ENCODE measurements around the gene HIRIP3. TPM values are rescaled to one million over a fixed set of nuclear protein-coding genes. Genes with fewer than 3 reads are reported as not detected.

Gene HIRIP3
- total and polyA plus RNA-seq, 2 of the 4 experiments (the other 2 are of a cell fraction), result 5.0 to 10.5 TPM

DNA sequence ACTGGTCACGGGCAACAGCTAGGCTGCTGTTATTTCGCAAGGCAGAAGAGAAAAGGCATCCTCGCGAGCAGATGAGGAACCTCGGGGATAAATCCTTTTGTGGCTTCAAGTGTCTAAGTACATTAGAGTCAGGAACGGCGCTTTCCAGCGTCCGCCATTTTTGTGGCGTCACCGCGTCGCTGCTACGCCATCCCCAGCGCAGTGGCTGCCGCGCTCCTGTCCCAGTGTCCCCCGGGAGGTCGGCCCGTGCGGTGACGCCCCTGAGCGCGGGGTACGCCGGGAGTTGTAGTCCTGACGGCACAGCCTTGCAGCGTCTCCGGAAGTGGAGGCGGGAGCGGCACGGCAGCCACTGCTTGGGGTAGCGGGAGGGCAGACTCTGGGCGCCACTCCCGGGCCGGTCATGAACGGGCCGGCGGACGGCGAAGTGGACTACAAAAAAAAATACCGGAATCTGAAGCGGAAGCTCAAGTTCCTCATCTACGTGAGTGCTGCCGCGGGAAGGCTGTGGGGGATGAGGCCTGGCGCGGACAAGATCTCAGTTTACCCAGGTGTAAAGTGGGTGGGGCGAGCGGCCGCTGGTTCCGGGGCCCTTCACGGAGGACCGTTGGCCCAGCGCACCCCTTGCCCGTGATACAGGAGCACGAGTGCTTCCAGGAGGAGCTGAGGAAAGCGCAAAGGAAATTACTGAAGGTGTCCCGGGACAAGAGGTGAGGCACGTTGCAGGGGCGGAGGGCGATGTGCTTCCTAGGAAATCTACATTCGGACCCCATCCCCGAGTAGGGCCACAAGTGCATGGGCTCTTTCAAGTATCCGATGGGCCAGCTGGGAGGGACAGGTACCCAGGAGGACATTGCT is 721 bp upstream of the HIRIP3 start, which contains the start of gene INO80E:
INO80E (plus strand) TSS at position 331 of the 855 bp plus-strand sequence; CDS start at position 401, 70 bp downstream.
- Histone ChIP-seq H2BK5ac (ENCODE audit: low read depth, low read length, poor library complexity, severe bottlenecking) (peak within 1 kb of the TSS; percentile 82), H3K14ac (replicated peaks; ENCODE audit: low read depth, low read length) (peak within 1 kb of the TSS; percentile 99), H4K91ac (ENCODE audit: insufficient read depth, low read depth, low read length) (peak within 1 kb of the TSS; percentile 99), H3K27ac (ENCODE audit: insufficient read depth, low read length) (peak within 1 kb of the TSS; percentile 79), H3K18ac (ENCODE audit: low read depth, low read length) (peak within 1 kb of the TSS; percentile 32), H4K5ac (ENCODE audit: low read depth, low read length) (peak within 1 kb of the TSS; percentile 69), H3K9ac (ENCODE audit: low read depth, low read length) (peak within 1 kb of the TSS; percentile 85), H4K20me1 (ENCODE audit: insufficient read depth, low read length) (no peaks in the 10 kb centered on the region), H3K4me1 (ENCODE audit: control insufficient read depth, insufficient read depth, low read length) (peaks cover 8% of the 10 kb centered on the region), H2BK15ac (ENCODE audit: low read depth, low read length) (peak within 1 kb of the TSS; percentile 90; the same call in 1 of the 3 replicates), H3K9me3 (ENCODE audit: control insufficient read depth, insufficient read depth, low read length) (no peaks in the 10 kb centered on the region), H3K4ac (ENCODE audit: low read depth, low read length) (peak within 1 kb of the TSS; percentile 99), H2BK20ac (ENCODE audit: low read depth, low read length) (peak within 1 kb of the TSS; percentile 37; the same call in 1 of the 2 replicates), H2AK5ac (ENCODE audit: low read depth, low read length) (peak within 1 kb of the TSS; percentile 97), H3K27me3 (ENCODE audit: control insufficient read depth, insufficient read depth, low read length) (no peaks in the 10 kb centered on the region), H2AK9ac (replicated peaks; ENCODE audit: low read depth, low read length, poor library complexity) (peak within 1 kb of the TSS; percentile 98), H2BK120ac (ENCODE audit: low read depth, low read length) (peak within 1 kb of the TSS; percentile 88), H3K79me1 (ENCODE audit: low read depth in 1 of 2, low read length in 2 of 2) (peaks cover 16 to 48% of the 10 kb centered on the region in 2 experiments; a peak in 3 of 4 replicates), H3K4me3 (ENCODE audit: insufficient read depth, low read depth, low read length) (peak within 1 kb of the TSS; percentile 65), H3K36me3 (ENCODE audit: control insufficient read depth, insufficient read depth, low read length) (peaks cover 16% of the 10 kb centered on the region), H3K23ac (ENCODE audit: low read depth, low read length) (peak within 1 kb of the TSS; percentile 98), H4K8ac (ENCODE audit: low read depth in 2 of 2, low read length in 2 of 2) (peak within 1 kb of the TSS; percentile 93 to 100), H3K4me2 (ENCODE audit: low read depth, low read length) (peak within 1 kb of the TSS; percentile 95), H3K9me1 (ENCODE audit: insufficient read depth, low read length) (peaks cover 7% of the 10 kb centered on the region; the same call in 1 of the 2 replicates), H2AFZ (replicated peaks; ENCODE audit: low read length, poor library complexity) (peak within 1 kb of the TSS; percentile 99), H3K56ac (ENCODE audit: extremely low read depth, insufficient read depth, low read length) (peak within 1 kb of the TSS; percentile 100)
- ATAC-seq (ENCODE audit: low read depth) (peak; percentile 98), DNase-seq (peak; percentile 93)
- no TSS peak for BruUV-seq (replicated peaks)
- WGBS, 2 experiments (ENCODE audit: extremely low coverage in 2 of 2, insufficient read length in 1 of 2), result 0% methylated on average over 35 of the region's 65 CpGs; no CpG with 5 or more reads in 1 of the 2 experiments
- CTCF ChIA-PET, result interaction anchor here (1.7 kb wide), 1 partner anchor 181 kb away, joined by 4 read pairs; the partner anchor contains the start of gene PAGR1
- in situ Hi-C loops (cut with MboI; ENCODE audit: low sequenced_read_pairs) (no loop called here), dilution Hi-C loops (cut with HindIII; ENCODE audit: low sequenced_read_pairs, unreplicated experiment) (no loop called here), intact Hi-C loops (cut with micrococcal nuclease) (loop anchor here (2.0 to 5.0 kb wide), 2 partner anchors 69 to 133 kb away; partner anchors contain the start of genes CDIPT and KCTD13)
- POLR2A ChIA-PET (ENCODE audit: unreplicated experiment), result interaction anchor here (0.6 kb wide), 1 partner anchor 10 kb away, joined by 5 read pairs; no protein-coding TSS in a partner anchor
- peak; percentile 1; the same call in 1 of the 2 replicates for TF ChIP-seq RAD21 (IDR thresholded peaks at IDR 0.05; ENCODE audit: low read length)
- peak; percentile 69 for TF ChIP-seq POLR2A (IDR thresholded peaks at IDR 0.05; ENCODE audit: low read depth, low read length)
- TF ChIP-seq MAZ (IDR thresholded peaks at IDR 0.05; ENCODE audit: borderline replicate concordance, low read depth, low read length), result peak; percentile 60
- TF ChIP-seq SMC3 (IDR thresholded peaks at IDR 0.05; ENCODE audit: low read depth, low read length), result no peak
- TF ChIP-seq, protein P1, sequence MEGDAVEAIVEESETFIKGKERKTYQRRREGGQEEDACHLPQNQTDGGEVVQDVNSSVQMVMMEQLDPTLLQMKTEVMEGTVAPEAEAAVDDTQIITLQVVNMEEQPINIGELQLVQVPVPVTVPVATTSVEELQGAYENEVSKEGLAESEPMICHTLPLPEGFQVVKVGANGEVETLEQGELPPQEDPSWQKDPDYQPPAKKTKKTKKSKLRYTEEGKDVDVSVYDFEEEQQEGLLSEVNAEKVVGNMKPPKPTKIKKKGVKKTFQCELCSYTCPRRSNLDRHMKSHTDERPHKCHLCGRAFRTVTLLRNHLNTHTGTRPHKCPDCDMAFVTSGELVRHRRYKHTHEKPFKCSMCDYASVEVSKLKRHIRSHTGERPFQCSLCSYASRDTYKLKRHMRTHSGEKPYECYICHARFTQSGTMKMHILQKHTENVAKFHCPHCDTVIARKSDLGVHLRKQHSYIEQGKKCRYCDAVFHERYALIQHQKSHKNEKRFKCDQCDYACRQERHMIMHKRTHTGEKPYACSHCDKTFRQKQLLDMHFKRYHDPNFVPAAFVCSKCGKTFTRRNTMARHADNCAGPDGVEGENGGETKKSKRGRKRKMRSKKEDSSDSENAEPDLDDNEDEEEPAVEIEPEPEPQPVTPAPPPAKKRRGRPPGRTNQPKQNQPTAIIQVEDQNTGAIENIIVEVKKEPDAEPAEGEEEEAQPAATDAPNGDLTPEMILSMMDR (conservative IDR thresholded peaks at IDR 0.05; ENCODE audit: low read depth, low read length), result no peak
- 0 out of 2 replicates have a peak, but pooled peaks have one; percentile 47 for TF ChIP-seq MXI1 (IDR thresholded peaks at IDR 0.05; ENCODE audit: borderline replicate concordance, low read depth, low read length)
- TF ChIP-seq CEBPB (IDR thresholded peaks at IDR 0.05; ENCODE audit: low read depth, low read length), result peak; percentile 78
- TF ChIP-seq BHLHE40 (IDR thresholded peaks at IDR 0.05; ENCODE audit: low read depth, low read length), result peak; percentile 84; the same call in 1 of the 2 replicates
